Endothelial cell of umbilical vein (primary cell): ENCODE results near the gene COTL1. TPM values are rescaled to one million over a fixed set of nuclear protein-coding genes. Genes with fewer than 3 reads are reported as not detected.

Source experiments
- BruUV-seq: library from RNA; stranded (reverse); fragments of 400-500 nt; replicated peaks from 2 replicates; lab custom pipeline; 2021; lab: Mats Ljungman, UMichigan
- CTCF ChIA-PET: fragments of 300-600, 350-600 bp; sonication (Branson Sonifier 250); formaldehyde crosslinking; loops from one replicate; lab custom pipeline; 2021; ENCODE audit warnings: antibody characterized with exemption, inconsistent platforms; lab: Charles Lee
- POLR2A ChIA-PET: fragments of 300-600, 350-600 bp; sonication (Branson Sonifier 250); formaldehyde crosslinking; loops from one replicate; lab custom pipeline; 2021; ENCODE audit warnings: antibody characterized with exemption, inconsistent platforms; lab: Charles Lee
- DNase-seq: peaks from one replicate; pipeline ENCODE4 v3.0.0-alpha.2; 2011; ENCODE audit warnings: low read depth, low spot score
- FAIRE-seq: peaks from 2 replicates; lab custom pipeline; 2011; peaks lifted over from hg19 to GRCh38; lab: Jason Lieb, UNC
- H2AFZ ChIP-seq: 2 replicates; pipeline ENCODE4 v1.6.0; 2012; ENCODE audit warnings: low read depth, low read length, control low read depth, inconsistent platforms
- H3K27ac ChIP-seq: 2 replicates; pipeline ENCODE4 v1.5.1; 2011; ENCODE audit warnings: low read depth, mild to moderate bottlenecking, control low read depth, low read length, moderate library complexity; ENCODE audit not compliant: insufficient read depth
- H3K27me3 ChIP-seq, 2 experiments: 2 replicates each; pipeline versions ENCODE4 v1.6.0 to v1.6.1; 2011; ENCODE audit warnings: low read length in 2 of 2, mixed read lengths in 1 of 2; ENCODE audit not compliant: control insufficient read depth in 2 of 2, insufficient read depth in 2 of 2
- H3K36me3 ChIP-seq, 2 experiments: 2 replicates in 1 of 2; 3 replicates in 1 of 2; pipeline ENCODE4 v1.5.1; 2011; ENCODE audit warnings: low read length in 2 of 2, mild to moderate bottlenecking in 1 of 2, moderate library complexity in 1 of 2; ENCODE audit not compliant: control insufficient read depth in 2 of 2, insufficient read depth in 2 of 2; ENCODE audit errors: extremely low read depth in 1 of 2
- H3K4me1 ChIP-seq: 3 replicates; pipeline ENCODE4 v1.5.1; 2011; ENCODE audit warnings: mild to moderate bottlenecking, low read length; ENCODE audit not compliant: control insufficient read depth, insufficient read depth; ENCODE audit errors: extremely low read depth
- H3K4me2 ChIP-seq: 2 replicates; pipeline ENCODE4 v1.6.1; 2011; ENCODE audit warnings: low read length, control low read depth, mixed read lengths; ENCODE audit not compliant: insufficient read depth
- H3K4me3 ChIP-seq, 3 experiments: fragments of 200-600 bp in 1 of 3; sonication (generic), shearing (Covaris generic) in 1 of 3; replicated peaks in 1 of 3; 2 replicates each; pipeline ENCODE4 v1.5.1; 2011 to 2016; ENCODE audit warnings: control low read depth in 3 of 3, low read length in 3 of 3, mild to moderate bottlenecking in 2 of 3, inconsistent platforms in 1 of 3, low read depth in 1 of 3, moderate library complexity in 1 of 3; ENCODE audit not compliant: insufficient read depth in 1 of 3
- H3K79me2 ChIP-seq: 2 replicates; pipeline ENCODE4 v1.6.0; 2012; ENCODE audit warnings: low read length, inconsistent platforms; ENCODE audit not compliant: control insufficient read depth, insufficient read depth
- H3K9ac ChIP-seq: replicated peaks from 2 replicates; pipeline ENCODE3; 2011; ENCODE audit warnings: low read length, control low read depth; ENCODE audit not compliant: insufficient read depth; ENCODE audit errors: extremely low read depth
- H3K9me1 ChIP-seq: replicated peaks from 3 replicates; pipeline ENCODE4 v1.6.0; 2011; ENCODE audit warnings: mild to moderate bottlenecking, low read length; ENCODE audit not compliant: control insufficient read depth, insufficient read depth; ENCODE audit errors: extremely low read depth
- H3K9me3 ChIP-seq: replicated peaks from 2 replicates; pipeline ENCODE4 v1.5.1; 2012; ENCODE audit warnings: low read length, inconsistent platforms; ENCODE audit not compliant: control insufficient read depth, insufficient read depth
- H4K20me1 ChIP-seq: replicated peaks from 2 replicates; pipeline ENCODE3; 2011; ENCODE audit warnings: mild to moderate bottlenecking, low read length; ENCODE audit not compliant: control insufficient read depth, insufficient read depth; ENCODE audit errors: extremely low read depth
- CTCF ChIP-seq, 2 donors: IDR thresholded peaks; 1 replicate in 1 of 2; 2 replicates in 1 of 2; pipeline ENCODE4 v1.5.1; 2011; ENCODE audit warnings: low read length in 2 of 2, mild to moderate bottlenecking in 2 of 2, moderate library complexity in 2 of 2, control low read depth in 1 of 2, inconsistent platforms in 1 of 2, low read depth in 1 of 2; ENCODE audit not compliant: insufficient read depth in 1 of 2; ENCODE audit errors: extremely low read depth in 1 of 2
- FOS ChIP-seq: IDR thresholded peaks from 2 replicates; pipeline ENCODE4 v1.6.1; 2011; ENCODE audit warnings: mild to moderate bottlenecking, low read length, moderate library complexity, borderline replicate concordance; ENCODE audit not compliant: insufficient read depth
- GATA2 ChIP-seq: IDR thresholded peaks from 2 replicates; pipeline ENCODE4 v1.7.0; 2011; ENCODE audit warnings: low read depth, mild to moderate bottlenecking, moderate library complexity, mixed read lengths, low read length; ENCODE audit not compliant: insufficient read length, insufficient read depth
- MYC ChIP-seq: IDR thresholded peaks from one replicate; pipeline ENCODE4 v1.6.1; 2011; ENCODE audit warnings: mild to moderate bottlenecking, low read depth, low read length
- POLR2A ChIP-seq: IDR thresholded peaks from 2 replicates; pipeline ENCODE4 v1.6.1; 2012; ENCODE audit warnings: low read depth, mild to moderate bottlenecking, control low read depth, low read length
- POLR2AphosphoS5 ChIP-seq: IDR thresholded peaks from 2 replicates; pipeline ENCODE4 v1.6.1; 2012; ENCODE audit warnings: low read depth, mild to moderate bottlenecking, control low read depth, low read length, moderate library complexity; ENCODE audit not compliant: insufficient read depth
- dilution Hi-C: fragments of 300-500 bp; cut with MboI; formaldehyde crosslinking; loops from one replicate; pipeline ENCODE4 v1.15.0; 2019; ENCODE audit warnings: low sequenced_read_pairs; ENCODE audit not compliant: extremely low pct_ligation_motif_present
- intact Hi-C: fragments of 100-400 bp; cut with micrococcal nuclease; formaldehyde crosslinking; loops from one replicate; pipeline ENCODE4 v1.10.0; 2022
- polyA plus RNA-seq, 4 experiments: library from polyadenylated mRNA; depleted of rRNA in 3 of 4; stranded (reverse) in 3 of 4; unstranded in 1 of 4; fragments of >200 nt; gene quantifications; 2 replicates each; pipeline versions ENCODE4 v1.2.1 to v1.2.3, GENCODE V29; 2011 to 2012; ENCODE audit warnings: missing spikeins in 1 of 4
- total RNA-seq: library from RNA; stranded (reverse); gene quantifications from 2 replicates; pipeline ENCODE4 v1.2.3, GENCODE V29; 2021
- TF ChIP-seq, protein P1 (sequence below): IDR thresholded peaks from 2 replicates; pipeline ENCODE4 v1.6.1; 2011; ENCODE audit not compliant: insufficient read depth, insufficient read length

Gene COTL1
- total and polyA plus RNA-seq, 2 donors (not counting 3 experiments of a cell fraction or from before 2014, with no cell fraction given), result 90.0 to 200 TPM

GRCh38 chr16:84662471-84662870 is 44.6 kb upstream of the COTL1 start:
- H3K4me1 ChIP-seq, result peaks cover 6% of the 10 kb centered on the region
- no peak for TF ChIP-seq GATA2
- TF ChIP-seq POLR2A, result no peak
- TF ChIP-seq MYC, result no peak
- TF ChIP-seq, protein P1, sequence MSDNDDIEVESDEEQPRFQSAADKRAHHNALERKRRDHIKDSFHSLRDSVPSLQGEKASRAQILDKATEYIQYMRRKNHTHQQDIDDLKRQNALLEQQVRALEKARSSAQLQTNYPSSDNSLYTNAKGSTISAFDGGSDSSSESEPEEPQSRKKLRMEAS, result no peak
- TF ChIP-seq CTCF (IDR thresholded peaks at IDR 0.05; ENCODE audit: extremely low read depth in 1 of 2, insufficient read depth in 1 of 2, low read depth in 1 of 2, low read length in 2 of 2), result no peak
- TF ChIP-seq POLR2AphosphoS5, result no peak
- no peak for TF ChIP-seq FOS
- no peaks in the 10 kb centered on the region for H3K9me1 ChIP-seq
- H3K36me3 ChIP-seq, result peaks cover 7 to 44% of the 10 kb centered on the region in 2 experiments
- ChIA-PET CTCF (interaction anchor here (1.3 to 6.9 kb wide), 5 partner anchors 11 to 151 kb away, joined by 3 to 66 read pairs (median 7); no protein-coding TSS in a partner anchor), POLR2A (interaction anchor here (0.5 kb wide), 1 partner anchor 61 kb away, joined by 3 read pairs; no protein-coding TSS in a partner anchor)
- H3K4me3 ChIP-seq, result no peak overlapping the region
- intact Hi-C loops (no loop called here), dilution Hi-C loops (no loop called here)
- no peak for FAIRE-seq
- no peaks in the 10 kb centered on the region for H3K27me3 ChIP-seq
- BruUV-seq, result no TSS peak
- no peaks in the 10 kb centered on the region for H3K9me3 ChIP-seq
- H2AFZ ChIP-seq, result no peak overlapping the region
- DNase-seq, result no peak
- H4K20me1 ChIP-seq, result no peaks in the 10 kb centered on the region
- no peak overlapping the region for H3K27ac ChIP-seq
- H3K79me2 ChIP-seq, result no peaks in the 10 kb centered on the region
- H3K9ac ChIP-seq, result no peak overlapping the region
- H3K4me2 ChIP-seq, result no peak overlapping the region
